Measurements from ENCODE around the gene SULT4A1.

The SULT4A1 gene

DNA sequence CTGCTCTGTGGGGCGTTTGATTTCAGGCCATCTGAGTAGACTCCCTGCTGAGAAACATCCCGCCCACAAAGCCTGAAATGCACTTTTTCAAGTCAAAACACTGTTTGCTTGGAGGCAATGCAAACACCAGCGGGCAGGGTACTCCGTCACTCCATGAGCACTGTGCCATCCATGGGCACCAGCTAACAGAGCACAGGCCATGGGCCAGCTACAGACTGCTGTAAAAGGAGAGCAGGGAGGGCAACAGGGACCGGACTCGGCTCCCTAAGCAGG lies 33.7 kb downstream of the SULT4A1 start:
- no peak for DNase-seq (ENCODE audit: low read depth)

DNA sequence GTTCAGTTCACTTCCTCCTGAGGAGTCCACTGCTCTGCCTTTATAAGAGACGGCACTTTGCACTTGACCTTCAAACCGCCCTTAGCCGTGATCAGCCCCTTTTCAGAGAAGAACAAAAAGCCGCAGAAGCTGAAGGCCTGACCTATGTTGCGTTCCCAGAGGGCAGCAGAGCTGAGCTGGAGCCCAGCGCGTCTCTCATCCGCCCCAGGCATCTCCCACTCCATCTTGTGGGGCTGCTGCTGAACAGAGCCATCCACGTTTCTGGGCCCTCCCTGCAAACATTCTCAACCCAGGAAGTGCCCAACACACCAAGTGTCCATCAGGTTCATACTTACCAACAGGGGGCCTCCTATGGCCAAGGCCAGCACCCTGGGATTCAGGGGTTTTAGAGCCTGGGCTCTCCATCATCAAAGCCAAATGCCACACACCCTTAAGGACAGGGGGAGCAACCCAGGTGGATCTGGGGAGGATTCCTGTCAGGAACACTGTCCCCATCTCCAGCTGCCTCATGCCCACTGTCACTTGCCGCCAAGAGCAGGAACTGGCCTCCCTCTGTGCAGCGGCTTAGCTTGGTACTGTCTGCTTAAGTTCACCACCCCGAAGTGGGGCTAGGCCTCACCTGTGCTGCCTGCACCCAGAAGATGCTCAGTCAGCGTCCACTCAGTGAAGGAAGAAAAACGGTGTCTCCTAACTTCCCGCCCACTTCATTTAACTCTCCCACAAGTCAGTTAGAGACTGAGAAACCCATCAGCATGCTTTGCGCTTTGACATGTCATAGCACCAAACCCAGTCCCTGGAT lies 34.2 kb downstream of the SULT4A1 start:
- DNase-seq (ENCODE audit: low read depth) = no peak

DNA sequence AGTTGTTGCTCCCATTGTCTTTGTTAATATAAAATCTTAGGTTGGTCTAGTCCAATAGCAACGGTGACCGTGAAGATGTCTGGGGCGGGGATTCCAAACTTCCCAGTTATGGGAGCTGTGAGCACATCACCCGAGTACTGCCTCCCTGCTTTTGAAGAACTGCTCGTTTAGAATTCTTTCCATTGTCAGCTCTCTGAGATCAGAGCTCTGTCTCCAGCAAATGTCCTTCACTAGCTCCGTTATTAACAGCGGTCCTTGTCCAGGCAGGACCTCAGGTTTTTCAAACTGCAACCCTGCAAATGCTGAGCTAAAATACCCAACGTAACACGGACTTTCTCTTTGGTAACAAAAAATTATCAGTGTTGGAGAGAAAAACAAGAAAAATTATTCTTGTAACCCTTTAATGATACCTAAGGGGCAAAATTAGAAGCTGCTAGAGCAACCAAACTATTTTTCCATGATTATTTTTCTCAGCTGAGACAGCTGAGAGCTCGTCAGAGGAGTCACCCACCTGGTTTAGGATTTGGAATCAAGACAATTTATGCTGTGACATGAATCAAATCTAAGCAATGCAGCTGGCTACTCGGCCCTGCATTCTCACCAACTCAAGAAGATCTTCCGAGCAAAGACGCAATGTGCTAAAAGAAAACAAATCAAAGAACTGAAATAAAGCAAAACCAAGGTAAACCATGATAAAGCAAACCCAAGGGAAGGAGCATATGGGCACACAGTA lies 35.1 kb downstream of the SULT4A1 start:
- DNase-seq (ENCODE audit: low read depth) = no peak

DNA sequence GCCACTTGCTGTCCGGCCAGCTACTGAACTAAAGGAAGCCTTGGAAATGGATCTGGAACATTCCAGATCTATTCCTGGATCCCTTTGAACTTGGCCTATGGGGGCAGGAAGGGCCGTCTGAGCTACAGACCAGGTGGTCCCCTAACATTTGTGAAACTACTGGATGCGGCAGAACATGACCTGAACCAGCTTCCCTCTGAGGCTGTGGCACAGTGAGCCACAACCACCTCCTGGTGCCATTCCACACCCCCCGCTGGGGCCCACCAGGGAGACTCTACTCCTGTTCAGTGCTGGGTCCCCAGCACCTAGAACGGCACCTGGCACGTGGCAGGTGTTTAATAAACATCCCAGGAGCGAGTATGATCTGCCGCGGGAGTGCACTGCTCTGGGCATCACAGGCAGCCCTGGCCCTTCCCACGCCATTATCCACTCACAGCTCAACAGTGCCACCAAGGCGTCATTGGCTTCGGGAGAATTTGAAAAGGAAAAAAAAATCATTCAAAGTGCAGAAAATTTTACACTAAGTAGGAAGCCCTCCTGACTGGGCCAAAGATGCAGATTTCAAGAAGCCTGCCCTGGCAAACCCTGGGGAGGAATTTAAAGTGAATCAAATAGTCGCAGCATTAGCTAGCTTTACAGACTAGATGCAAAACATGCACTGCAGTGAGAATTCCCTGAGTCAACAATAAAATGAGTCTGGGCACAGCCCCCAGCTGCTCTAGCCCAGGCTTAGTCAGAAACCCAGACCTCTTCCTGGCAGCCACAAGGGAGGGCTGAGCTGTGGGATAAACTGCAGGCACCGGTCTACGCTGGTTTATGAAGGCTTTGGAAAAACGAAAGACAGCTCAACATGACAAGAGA lies 35.9 kb downstream of the SULT4A1 start:
- DNase-seq (ENCODE audit: low read depth) = no peak

DNA sequence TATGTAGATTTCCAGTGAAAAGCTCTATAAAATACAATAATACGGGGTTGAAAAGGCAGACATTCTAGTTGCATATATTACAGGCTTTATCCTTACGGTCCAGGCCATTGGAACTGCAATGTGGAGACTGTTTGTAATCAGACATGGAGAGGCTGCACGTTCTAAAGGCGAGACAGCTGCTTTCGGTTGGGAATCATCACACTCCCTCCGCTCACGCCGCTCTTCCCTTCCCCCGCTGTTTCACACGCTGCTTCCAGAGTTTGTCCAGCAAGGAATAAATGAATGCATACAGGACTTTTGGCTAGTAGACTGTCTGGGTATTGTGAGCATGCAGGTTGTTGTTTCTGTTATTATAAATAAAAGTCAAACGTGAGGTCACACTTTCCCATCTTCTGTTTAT lies 36.7 kb downstream of the SULT4A1 start:
- DNase-seq (ENCODE audit: low read depth) = no peak

DNA sequence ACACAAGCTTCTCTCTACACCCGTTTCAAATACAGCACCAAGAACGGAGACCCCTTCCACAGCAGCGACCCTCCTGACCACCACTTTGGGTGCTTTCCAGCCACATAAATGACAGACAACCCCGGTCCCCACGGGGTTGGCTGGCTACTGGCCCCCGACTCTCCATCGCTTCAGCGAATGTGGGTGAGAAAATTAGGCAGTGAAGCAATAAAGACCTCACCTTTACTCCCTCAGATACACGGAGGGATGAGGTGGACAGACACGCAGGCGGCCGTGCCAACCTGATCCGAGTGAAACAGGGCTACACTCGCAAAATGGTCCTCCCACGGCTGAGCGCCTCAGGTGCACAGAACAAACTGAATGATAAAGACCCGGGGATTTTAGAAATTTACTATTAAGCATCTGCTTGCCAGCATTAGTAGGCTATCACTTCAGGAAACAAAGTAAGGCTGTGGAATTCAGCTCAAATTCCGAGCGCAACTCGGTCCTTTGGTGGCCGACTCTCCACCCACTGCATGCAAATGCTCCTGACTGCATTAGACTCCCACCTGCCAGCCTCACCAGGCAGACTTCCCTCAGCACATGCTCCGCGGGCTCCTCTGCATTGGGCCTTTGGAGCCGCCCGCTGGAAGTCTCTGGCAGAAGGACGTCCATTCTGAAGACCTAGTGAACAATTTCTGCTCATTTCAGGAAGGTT lies 37.4 kb downstream of the SULT4A1 start:
- no peak for DNase-seq (ENCODE audit: low read depth)

DNA sequence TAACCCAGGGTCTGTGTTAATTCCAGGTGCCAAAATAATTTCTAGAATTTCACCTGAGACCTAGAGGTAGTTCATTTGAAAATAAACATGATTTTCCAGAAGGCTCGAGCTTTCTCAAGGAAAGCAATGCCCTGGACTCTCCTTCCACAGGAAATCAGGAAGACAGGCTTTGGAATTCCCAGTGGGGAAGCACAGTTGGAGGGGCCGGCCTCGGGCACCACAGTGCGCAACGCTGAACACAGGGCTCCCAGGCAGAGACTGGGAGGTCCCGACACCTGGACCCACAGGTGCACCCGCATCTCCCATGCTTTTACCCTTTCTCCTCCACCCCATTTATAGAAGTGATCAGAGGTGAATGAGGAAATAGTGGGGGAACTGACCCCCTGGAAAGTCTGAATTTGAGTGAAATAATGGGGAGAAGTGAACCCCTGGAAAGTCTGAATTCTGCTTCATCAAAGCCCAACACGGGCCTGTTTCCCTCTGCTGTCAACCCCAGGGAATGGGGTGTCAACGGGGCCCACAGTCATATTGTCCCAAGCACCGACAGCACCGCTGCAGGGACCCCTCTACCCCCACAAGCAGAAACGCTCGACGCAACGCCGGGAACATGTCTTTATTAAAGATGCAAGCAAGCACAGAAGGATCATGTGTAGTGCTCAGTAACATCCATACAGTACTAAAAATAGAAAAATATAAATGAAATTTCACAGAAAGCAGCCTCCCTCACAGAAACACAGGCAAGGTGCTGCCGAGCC lies 38.2 kb downstream of the SULT4A1 start:
- no peak for DNase-seq (ENCODE audit: low read depth)

DNA sequence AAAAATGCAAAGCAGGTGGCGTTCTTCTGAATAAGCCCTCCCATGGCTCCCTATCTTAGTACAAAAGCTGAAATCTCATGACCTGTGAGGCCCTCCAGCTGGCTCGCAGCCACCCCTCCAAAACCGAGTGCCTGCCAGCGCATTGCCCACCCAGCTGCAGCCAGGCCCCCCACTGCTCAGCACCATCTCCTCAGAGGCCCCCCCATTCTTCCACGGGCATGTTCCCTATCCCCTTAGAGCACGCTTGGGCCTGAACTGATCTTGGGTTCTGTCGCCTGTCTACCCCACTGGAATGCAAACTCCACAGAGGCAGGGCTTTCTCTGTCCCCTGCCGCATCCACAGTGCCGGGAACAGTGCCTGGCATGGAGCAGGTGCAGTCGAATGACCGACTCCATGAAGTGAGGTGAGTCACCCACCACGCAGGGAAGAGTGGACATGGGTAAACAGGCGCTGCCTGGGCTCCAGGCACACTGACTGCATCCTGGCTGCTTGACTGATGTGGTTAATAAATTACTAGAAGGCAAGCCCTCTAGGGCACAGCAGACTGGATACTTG lies 38.9 kb downstream of the SULT4A1 start:
- DNase-seq (ENCODE audit: low read depth) = no peak

DNA sequence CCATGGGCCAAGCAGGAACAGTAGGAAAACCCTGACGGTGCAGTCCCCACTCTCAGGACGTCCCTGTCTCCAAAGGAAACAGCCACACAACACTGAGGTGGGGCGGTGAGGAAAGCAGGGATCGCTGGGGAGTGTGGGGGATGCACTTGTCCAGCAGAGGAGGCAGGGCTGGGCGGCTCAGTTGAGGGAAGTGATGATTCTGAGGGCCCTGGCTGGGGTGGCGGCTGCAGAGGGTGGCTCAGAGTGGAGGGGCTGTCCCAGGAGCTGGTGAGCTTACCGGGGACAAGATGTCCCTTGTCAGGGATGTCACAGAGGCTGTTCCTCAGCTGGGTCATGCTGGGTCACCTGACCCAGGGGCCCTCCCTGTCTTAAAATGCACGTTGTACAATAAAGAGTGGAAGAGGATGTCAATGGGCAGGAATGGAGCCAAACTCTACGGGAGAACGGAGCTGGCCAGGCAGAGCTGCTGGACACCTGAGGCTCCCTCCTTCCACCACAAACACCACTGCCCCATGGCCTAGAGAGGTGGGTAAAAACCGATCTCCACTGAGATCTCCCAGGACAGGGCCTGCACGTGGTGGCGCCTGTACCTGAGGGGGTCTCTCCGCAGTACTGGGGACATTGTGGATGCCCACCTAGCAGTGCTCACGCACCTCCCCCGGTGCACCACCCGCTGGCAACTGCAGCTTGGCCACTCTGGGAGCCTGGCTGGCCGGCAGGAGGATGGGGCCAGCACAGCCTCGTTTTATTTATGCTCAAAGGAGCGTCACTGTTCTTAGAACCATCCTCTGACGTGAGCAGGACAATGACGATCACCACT lies 40.5 kb downstream of the SULT4A1 start:
- no peak for DNase-seq (ENCODE audit: low read depth)

DNA sequence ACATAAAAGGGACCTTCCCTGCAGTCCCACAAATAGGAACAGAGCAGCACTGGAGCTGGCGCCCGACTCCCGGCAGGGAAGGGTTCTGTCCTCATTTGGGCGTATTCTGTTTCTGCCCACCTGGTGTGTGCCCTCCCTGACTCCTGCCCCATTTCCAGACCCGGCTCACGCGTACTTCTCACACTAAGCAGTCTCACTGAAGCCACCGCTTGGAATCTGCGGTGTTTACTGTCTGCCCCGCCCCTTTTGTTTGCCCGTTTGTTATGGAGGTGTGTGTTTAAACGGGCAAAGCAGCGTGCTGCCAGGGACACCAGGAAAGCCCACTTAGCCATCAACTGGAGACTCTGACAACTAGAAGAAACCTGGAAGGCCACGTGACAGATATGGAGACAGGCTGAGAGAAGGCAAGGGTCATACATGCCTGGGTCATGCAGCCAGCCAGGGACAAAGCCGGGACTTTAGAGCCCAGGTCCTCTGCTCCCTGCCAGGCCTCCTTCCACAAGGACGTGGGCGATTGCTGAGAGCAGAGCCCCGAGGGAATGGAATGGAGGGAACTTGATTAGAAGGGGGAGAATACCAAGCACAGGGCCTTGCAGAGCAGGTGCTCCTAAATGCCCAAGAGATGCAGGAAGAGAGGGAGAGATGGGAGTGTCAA lies 41.5 kb downstream of the SULT4A1 start:
- DNase-seq (ENCODE audit: low read depth) = no peak

DNA sequence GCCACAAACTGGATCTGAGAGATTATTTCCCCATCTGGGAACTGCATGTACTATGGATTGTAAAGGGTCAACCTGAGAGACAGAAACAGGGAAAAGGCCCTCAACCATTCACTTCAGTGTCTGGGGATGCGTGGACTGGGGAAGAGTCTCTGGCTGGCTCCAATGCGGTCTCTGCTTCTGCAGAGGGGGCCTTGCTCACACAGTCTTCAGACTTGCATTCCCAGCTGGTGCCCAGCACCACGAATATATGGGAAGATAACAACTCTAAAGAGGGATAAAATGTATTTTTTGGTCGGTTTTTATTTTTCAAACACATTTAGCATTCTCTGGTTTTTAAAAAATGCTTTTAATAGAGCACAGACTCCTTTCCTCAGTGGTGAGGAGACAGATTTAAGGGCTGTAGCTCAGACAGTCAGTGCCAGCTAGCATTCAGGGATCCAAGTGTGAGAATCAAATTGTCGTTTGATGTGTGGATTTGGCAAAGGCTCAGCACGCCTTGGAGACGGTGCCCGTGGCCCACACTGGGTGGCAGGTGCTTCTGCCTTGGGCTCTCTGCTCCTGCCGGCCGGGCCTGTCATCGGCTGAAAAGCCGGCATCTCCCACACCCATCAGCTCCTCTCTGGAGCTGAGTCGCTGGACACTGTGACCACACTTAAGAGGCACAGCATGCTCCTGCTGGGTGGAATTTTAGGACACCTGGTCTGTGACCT lies 42.2 kb downstream of the SULT4A1 start:
- no peak for DNase-seq (ENCODE audit: low read depth)

DNA sequence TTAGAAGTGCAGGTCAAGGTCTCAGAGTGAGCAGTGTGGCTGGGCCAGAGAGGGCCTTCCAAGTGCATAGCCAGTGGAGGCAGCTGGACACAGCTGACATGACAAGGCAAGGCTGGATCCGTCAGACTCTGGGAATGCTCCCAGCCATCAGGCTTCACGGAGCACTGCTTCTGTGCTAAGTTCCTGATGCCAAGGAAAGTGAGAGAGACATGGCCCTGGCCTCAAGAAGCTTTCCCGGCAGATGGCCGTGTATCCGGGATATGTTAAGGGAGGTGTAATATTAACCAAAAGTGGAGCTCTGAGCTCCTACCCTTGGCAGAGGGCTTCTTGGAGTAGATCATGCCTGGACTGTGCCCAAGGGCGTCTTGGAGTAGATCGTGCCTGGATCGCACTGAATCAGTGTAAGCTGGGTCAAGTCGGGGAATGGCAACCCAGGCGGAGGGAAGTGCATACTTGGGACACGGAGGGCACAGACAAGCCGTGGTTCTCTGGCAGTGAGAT lies 42.8 kb downstream of the SULT4A1 start:
- DNase-seq (ENCODE audit: low read depth) = no peak

DNA sequence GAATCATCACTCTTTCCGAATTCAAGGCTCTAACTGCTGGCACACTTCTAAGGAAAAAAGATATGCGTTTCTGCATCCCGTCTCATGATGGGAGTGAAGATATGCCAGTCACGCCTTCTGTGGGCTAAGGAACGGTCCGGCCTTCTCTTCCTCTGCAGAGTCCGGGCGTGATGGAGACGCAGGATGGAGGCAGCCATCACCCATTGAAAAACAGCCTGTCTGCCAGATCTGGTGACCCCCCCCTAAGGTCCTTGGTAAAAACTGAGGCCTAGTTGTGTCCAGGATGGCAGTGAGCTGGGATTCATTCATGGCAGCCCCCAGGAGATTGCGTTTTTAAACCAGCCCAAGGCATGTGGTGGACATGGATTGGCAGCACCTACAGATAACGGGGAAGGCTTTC lies 43.3 kb downstream of the SULT4A1 start:
- DNase-seq (ENCODE audit: low read depth) = no peak

DNA sequence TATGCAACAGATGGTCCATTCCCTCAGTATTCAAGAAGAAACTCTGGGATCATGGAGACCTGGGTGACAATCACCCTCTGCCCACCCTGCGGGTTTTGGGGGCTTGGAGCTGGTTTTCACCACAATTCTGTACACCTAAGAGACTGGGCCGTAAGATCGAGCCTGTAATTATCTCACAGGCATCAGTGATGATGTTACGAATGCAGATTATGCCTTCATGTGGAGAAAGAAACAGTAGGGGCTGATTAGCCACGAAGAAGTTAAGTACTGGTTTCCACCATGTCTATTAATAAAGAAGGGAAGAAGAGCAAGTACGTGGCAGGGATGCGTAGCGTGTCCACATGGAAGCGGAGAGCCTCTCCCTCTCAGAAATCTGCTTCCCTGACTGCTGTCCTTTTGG lies 44.9 kb downstream of the SULT4A1 start:
- no peak for DNase-seq (ENCODE audit: low read depth)

DNA sequence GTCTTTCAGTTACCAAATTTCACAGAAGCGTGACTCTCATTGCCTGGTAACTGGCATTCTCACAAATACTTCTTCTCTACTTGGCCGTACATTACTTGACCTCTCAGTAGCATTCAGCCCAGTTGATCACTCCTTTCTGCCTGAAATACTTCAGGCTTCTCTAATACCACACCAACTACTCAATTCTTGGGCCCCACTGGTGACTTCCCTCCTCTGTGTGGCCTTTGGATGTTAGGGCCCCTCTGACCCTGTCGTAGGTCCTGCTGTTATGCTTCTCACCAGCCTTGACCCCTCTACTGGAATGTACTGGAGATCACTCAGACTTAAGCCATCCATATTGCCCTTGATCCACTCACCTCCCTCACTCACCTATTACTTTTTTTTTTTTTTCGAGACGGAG lies 48.0 kb downstream of the SULT4A1 start:
- DNase-seq (ENCODE audit: low read depth) = no peak

DNA sequence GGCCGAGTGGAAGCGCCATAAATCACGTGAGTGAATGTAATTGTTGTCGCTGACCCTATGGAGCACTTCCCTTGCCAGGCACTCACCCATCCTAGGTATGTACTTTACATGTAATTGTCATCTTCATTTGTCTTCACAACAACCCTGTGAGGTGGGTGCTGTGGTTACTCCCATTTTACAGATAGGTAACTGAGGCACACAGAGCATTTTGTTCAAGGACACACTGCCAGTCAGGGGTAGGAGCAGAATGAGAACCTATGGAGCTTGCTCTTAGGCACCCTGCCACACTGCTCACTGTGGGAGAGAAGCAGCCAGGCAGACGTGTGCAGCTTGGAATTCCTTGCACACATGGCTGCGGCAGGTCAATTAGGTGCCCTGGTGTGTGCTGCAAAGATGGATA lies 49.4 kb downstream of the SULT4A1 start:
- no peak for DNase-seq (ENCODE audit: low read depth)

DNA sequence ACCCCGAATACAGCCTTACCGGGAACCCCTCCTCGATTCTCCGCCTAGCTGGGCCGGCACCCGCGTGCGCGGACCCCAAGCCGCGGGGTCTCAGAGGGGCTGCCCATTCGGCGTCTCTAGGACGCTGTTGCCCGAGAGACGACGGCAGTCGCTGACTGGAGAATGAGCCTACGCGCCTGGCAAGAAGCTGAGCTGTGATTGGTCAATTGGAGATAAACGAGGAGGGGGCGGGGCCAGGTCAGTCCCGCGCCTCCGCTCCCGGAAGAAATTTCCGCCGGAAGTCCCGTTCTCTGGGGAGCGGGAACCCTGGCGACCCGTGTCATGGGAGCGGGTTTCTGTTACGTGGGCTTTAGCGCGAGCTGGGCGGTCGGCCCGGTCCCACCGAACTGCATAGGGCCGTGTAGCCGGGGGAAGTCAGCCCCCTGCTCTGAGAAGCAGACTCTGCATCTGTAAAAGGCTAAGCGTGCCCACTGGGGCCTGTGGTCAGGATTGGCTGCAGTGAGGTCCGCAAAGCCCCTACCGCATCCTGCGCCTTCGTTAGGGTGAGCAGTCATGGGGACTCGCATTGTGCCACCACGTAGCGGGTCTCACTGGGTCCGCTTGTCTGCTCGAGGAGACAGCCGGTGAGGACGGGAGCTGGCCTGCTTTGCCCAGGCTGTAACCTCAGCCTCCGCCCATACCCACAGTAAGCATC lies 50.0 kb downstream of the SULT4A1 start, which contains the start of gene EFCAB6:
TSS of gene EFCAB6 (minus strand) at position 157 of the 694 bp plus-strand sequence. CDS start 29,987 bp downstream, outside the sequence.
- peak; percentile 83 for DNase-seq (ENCODE audit: low read depth)

DNA sequence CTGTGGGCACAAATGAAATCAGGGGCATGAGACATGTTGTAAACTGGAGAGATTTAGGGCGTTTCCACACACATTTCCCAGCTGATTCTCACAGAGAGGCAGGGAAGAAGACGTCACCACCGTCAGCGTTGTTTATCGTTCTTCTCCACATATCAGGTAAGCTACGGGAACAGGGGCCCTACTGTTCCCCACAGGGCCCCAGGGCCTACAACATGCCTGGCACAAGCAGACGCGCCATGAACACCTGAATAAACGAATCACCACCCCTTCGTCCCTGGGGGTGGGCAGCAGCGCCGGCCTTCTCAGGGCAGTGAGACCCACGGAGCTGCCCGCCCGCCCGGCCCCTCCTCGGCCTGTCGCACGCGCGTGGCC lies 50.5 kb downstream of the SULT4A1 start:
- no peak for DNase-seq (ENCODE audit: low read depth)
